HG03558 (cell line): ENCODE results near the gene RPH3AL.

Source experiments
- ATAC-seq: cut with Tn5 transposase; IDR thresholded peaks from one replicate; pipeline ENCODE4 v1.9.1; 2021; ENCODE audit warnings: moderate number of reproducible peaks; ENCODE audit not compliant: unreplicated experiment; ENCODE audit errors: extremely low read depth

RPH3AL gene

DNA sequence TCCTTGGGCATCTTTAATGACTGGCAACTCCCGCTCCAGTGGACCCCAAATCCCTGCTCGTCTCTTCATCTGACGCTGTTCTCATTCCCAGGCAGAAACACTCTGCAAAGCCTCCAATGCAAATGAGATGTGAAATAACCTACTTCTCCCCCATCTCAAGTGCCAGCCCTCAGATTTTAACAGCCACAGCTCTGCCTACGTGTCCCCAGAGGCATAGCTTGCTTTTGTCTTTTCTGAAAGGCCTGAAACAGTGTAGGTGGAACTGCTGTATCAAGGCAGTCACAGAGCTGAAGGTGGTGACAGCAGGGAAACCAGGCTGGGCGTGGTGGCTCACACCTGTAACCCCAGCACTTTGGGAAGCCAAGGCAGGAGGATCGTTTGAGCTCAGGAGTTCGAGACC is 14.7 kb downstream of the RPH3AL start:
- ATAC-seq = no peak

- no peak for ATAC-seq
Measured at GRCh38 chr17:337453-337852, 15.2 kb downstream of the RPH3AL start.

- no peak for ATAC-seq
Measured at GRCh38 chr17:337022-337420, 15.6 kb downstream of the RPH3AL start.

DNA sequence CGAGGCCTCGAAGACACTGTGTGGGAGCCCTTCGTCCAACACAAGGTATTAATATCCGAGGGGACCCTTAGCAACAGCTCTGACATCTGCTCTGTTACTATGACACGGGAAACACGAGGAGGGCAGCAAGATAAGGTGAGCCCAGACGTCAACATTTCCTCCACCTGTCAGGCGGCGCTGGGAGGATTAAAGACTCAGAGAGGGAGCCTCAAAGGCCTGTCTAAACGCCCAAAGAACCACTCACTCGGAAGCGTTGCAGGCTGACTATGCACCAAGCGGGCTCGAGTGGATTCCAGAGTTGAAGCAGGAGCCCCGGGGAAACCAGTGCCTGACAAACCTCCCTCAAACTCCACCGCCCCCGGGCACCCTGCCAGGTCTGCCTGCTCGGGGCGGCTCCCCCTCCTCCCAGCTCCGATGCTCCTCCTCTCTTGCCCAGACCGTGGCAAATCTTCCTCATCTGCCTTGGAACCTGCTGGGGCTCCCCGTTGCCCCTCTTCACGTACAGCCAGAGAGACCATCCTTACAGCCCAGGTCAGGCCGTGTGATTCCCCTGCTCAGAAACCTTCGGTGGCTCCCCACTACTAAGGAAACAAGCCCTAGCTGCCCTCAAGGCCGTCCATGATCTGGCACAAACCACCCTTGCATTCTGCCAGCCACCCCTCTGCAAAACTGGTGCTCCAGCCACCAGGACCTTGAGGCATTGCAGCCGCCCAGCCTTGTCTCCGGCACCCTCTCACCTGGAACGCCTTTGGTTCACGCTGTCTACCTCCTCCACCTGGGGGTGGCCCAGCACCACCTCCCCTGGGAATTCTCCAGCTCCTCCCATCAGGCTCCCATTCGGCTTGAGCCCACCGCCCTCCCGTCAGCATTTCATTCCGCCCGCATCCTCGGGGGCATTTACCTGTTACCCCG is 16.2 kb downstream of the RPH3AL start:
- ATAC-seq = no peak

DNA sequence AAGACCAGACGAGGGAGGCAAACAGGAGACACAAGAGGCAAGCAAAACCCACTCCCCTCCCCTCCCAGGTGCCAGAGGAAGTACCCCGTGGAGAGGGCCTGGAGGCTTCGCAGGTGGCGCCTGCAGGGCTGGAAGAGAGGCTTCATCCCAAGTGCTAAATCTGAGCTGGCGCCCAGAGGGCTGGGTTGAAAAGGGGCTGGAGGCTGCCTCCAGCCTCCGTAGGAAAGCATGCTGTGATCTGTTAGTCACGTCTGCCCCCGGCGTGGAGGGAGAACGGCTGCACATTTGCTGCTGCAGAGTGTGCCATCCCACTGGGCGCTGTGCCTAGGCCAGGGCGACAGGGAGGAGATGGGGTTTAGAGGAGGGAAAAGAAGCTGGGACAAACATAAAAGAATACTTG is 16.9 kb downstream of the RPH3AL start:
- no peak for ATAC-seq

DNA sequence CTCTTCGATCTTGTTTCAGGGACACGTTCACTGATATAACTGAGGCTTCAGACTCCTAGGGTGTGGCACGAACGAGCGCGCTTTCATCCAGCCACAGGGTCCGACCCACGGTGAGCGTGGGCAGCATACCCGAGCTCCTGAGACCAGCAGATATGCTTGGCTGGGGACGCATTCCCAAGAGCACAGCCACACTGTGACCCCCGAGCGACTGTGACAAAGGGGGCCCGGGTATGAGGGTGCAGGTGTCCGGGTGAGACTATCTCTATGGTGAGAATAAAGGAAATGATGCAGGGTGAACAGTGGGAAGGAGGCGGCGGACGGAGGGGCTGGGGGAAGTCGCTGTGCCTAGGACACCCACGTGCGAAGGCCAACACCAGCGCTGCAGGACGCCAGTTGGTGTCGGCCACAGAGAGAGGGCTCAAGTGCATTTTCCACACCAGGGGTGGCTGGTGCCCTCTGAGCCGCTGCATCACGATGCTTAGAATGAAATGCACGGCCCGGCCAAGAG is 17.6 kb downstream of the RPH3AL start:
- no peak for ATAC-seq

GRCh38 chr17:333626-334396 is 18.8 kb downstream of the RPH3AL start:
- ATAC-seq = no peak

GRCh38 chr17:332558-333322 is 19.9 kb downstream of the RPH3AL start:
- ATAC-seq = no peak

DNA sequence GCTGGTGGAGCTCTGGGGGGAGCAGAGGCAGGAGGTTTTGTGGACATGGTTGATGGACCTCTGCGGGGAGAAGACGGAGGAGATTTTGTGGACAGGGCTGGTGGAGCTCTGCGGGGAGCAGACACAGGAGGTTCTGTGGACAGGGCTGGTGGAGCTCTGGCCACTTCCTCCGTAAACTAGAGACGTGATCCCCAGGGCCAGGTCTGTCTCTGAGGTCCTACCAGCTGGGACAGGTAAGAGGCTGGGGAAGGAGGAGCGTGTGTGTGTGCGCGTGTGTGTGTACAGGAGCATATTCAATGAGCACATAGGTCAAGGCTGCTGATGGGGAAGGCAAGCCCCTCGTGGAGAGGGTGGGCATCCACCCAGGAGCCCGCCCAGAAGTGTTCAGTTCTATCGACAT is 20.6 kb downstream of the RPH3AL start:
- ATAC-seq = no peak

DNA sequence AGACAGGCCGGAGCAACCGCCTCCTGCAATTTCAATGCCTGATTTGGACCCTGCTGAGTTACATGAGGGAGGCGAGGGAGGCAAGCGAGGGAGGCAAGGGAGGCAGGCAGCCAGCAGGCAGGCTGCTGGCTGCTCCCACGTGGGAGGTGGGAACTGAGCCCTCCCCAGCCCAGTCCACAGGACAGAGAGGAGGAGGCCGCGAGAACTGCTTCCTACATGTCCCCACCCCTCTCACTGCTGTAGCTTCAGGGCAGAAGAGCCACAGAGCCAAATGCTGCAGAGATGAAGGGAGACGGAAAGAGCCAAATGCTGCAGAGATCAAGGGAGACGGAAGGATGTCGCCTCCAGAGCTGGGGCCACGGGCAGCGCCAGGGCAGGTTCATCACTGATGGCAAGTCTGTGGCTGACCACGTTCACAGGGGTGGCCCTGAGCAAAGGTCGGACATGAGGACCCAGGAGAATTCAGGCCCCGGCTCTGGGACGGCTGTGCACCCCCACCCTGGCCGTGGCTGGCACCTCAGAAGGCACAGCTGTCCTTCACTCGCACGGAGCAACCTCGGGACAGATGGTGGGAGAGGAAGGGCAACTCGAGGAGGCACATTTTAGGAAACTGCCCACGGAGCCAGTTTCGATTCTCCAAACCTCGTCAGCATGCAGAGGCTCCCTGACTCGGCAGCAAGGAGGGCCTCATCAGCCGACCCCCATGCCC is 21.5 kb downstream of the RPH3AL start:
- ATAC-seq = no peak

GRCh38 chr17:329784-330420 is 22.7 kb downstream of the RPH3AL start:
- ATAC-seq = no peak

DNA sequence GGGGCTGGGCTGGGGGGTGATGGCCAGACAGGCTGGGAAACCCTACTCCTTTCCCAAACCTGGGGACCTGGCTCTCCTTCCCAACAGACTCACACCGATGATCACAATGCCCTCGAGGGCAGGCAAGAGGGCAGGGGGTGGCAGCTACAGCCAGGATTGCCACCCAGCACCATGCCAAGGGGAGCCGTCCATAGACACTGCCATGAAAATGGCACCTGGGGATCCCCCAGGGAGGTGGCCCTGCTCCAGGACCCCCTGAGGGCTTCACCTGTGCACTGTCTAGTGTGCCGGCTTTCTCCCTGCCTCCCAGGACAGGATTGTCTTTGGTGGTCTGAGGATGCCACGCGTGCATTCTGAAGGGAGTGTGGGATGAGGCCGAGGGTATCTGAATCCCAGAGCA is 24.6 kb downstream of the RPH3AL start:
- no peak for ATAC-seq

DNA sequence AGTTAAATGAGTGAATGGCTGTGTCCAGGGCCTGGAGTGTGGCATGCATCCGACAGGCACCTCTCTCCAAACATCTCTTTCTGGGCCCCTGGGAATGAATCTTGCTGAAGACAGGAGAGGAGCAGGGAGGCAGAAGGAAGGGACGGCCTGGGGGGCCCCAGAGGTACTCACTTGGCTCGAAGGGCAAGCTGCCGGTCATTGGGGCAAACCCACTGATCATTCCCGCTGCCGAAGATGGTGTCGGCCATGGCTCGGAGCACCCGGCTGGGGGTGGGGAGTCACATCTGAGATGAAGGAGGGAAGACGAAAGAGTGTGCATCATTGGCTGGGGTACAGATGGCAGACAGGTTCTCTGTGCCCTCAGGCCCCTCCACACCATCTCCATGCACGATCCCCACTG is 25.3 kb downstream of the RPH3AL start:
- ATAC-seq = no peak

GRCh38 chr17:326010-326621 is 26.5 kb downstream of the RPH3AL start:
- no peak for ATAC-seq

GRCh38 chr17:325270-326009 is 27.2 kb downstream of the RPH3AL start:
- no peak for ATAC-seq

GRCh38 chr17:323721-324571 is 28.7 kb downstream of the RPH3AL start:
- ATAC-seq = no peak

- ATAC-seq = no peak
Measured at GRCh38 chr17:323181-323580, 29.4 kb downstream of the RPH3AL start.
